Lung (tissue), 12 donors: ENCODE results near the gene RBM38. TPM values are rescaled to one million over a fixed set of nuclear protein-coding genes. Genes with fewer than 3 reads are reported as not detected.

Experiments used
- ATAC-seq: fragments of 200-7000 bp; cut with Tn5 transposase; one replicate; pipeline ENCODE4 v1.9.1; 2020; ENCODE audit warnings: moderate number of reproducible peaks; ENCODE audit not compliant: insufficient read depth, low FRiP score
- DNase-seq, 3 donors: peaks; one replicate each; pipeline ENCODE4 v3.0.0-alpha.2; 2013 to 2017
- H3K27ac ChIP-seq, 2 donors: one replicate each; pipeline ENCODE4 v1.5.1; 2013; ENCODE audit warnings: mild to moderate bottlenecking in 2 of 2, moderate library complexity in 2 of 2, control low read depth in 1 of 2, inconsistent platforms in 1 of 2, low read depth in 1 of 2, low read length in 1 of 2
- H3K27me3 ChIP-seq, 3 donors: one replicate each; pipeline ENCODE4 v1.5.1; 2013; ENCODE audit warnings: low read length in 2 of 3; ENCODE audit not compliant: control insufficient read depth in 3 of 3, insufficient read depth in 3 of 3
- H3K36me3 ChIP-seq, 4 donors: one replicate each; pipeline ENCODE4 v1.5.1; 2013; ENCODE audit warnings: low read length in 4 of 4, mild to moderate bottlenecking in 1 of 4, moderate library complexity in 1 of 4; ENCODE audit not compliant: control insufficient read depth in 4 of 4, insufficient read depth in 4 of 4
- H3K4me1 ChIP-seq, 5 donors: one replicate each; pipeline ENCODE4 v1.5.1; 2013; ENCODE audit warnings: low read length in 5 of 5, mild to moderate bottlenecking in 2 of 5, moderate library complexity in 1 of 5; ENCODE audit not compliant: control insufficient read depth in 5 of 5, insufficient read depth in 5 of 5
- H3K4me3 ChIP-seq: one replicate; pipeline ENCODE4 v1.5.1; 2013; ENCODE audit warnings: mild to moderate bottlenecking, control low read depth, moderate library complexity
- H3K9ac ChIP-seq, 2 donors: one replicate each; pipeline ENCODE4 v1.5.1; 2013; ENCODE audit warnings: low read length in 2 of 2, control low read depth in 1 of 2; ENCODE audit not compliant: insufficient read depth in 1 of 2
- H3K9me3 ChIP-seq, 4 donors: one replicate each; pipeline ENCODE4 v1.5.1; 2013; ENCODE audit warnings: low read length in 3 of 4, mild to moderate bottlenecking in 1 of 4, moderate library complexity in 1 of 4; ENCODE audit not compliant: control insufficient read depth in 4 of 4, insufficient read depth in 3 of 4
- WGBS, 2 donors: extraction: QIAGEN DNeasy Blood & Tissue Kit; methylation state at CpG; one replicate each; pipeline ENCODE4 v1.1.7; 2013; 5-methylcytosine and 5-hydroxymethylcytosine counted together
- polyA plus RNA-seq, 2 donors: library from polyadenylated mRNA; stranded (reverse); fragments of 200-250 nt; gene quantifications; one replicate each; pipeline ENCODE4 v1.2.1, GENCODE V29; 2013
- total RNA-seq, 2 donors: library from RNA; depleted of rRNA in 1 of 2; stranded (reverse); fragments of >200 nt in 1 of 2; gene quantifications; one replicate each; pipeline ENCODE4 v1.2.1, GENCODE V29; 2014 to 2021
- TF ChIP-seq, protein P1 (sequence below): IDR thresholded peaks from 2 replicates; pipeline ENCODE4 v1.5.1; 2012; ENCODE audit warnings: mild to moderate bottlenecking; ENCODE audit errors: control extremely low read depth, extremely low read depth
- donor health status: control.
- donor health status: control.
- donor health status: Bipolar disorder and iron deficiency.
- donor health status: healthy.
- donor health status: DM: yes; HTN: yes; CAD: no.

The RBM38 gene
- total and polyA plus RNA-seq, 4 donors = 23.1 to 38.6 (median 30.9) TPM

DNA sequence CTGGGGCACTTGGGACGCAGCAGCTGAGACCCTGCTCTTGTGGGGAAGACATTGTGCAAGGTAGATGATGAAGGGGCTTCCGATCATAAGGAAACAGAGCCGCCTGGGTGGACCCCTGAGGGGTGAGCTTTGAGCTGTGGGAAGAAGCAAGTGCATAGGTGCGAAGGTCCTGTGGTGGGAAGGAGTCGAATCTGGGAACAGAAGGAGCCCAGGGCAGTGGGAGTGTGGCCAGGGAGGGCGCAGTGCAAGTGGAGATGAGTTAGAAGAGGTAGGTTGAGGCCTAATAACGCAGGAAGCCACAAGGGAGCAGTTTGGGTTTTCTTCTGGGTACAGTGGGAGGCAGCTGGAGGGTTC lies 10.3 kb downstream of the RBM38 start:
- Histone ChIP-seq H3K27me3 (no peaks in the 10 kb centered on the region), H3K4me3 (no peak overlapping the region), H3K36me3 (peaks cover 0 to 45% (median 9%) of the 10 kb centered on the region in 4 donors), H3K9me3 (peaks cover 0 to 2% (median 0%) of the 10 kb centered on the region in 4 donors), H3K27ac (no peak overlapping the region), H3K4me1 (peaks cover 0 to 27% (median 0%) of the 10 kb centered on the region in 5 donors), H3K9ac (no peak overlapping the region)
- TF ChIP-seq, protein P1, sequence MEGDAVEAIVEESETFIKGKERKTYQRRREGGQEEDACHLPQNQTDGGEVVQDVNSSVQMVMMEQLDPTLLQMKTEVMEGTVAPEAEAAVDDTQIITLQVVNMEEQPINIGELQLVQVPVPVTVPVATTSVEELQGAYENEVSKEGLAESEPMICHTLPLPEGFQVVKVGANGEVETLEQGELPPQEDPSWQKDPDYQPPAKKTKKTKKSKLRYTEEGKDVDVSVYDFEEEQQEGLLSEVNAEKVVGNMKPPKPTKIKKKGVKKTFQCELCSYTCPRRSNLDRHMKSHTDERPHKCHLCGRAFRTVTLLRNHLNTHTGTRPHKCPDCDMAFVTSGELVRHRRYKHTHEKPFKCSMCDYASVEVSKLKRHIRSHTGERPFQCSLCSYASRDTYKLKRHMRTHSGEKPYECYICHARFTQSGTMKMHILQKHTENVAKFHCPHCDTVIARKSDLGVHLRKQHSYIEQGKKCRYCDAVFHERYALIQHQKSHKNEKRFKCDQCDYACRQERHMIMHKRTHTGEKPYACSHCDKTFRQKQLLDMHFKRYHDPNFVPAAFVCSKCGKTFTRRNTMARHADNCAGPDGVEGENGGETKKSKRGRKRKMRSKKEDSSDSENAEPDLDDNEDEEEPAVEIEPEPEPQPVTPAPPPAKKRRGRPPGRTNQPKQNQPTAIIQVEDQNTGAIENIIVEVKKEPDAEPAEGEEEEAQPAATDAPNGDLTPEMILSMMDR = no peak
- no peak for ATAC-seq
- WGBS, 2 donors = 94 to 96% methylated on average over 7 of the region's 7 CpGs
- DNase-seq = no peak

- no peak for ATAC-seq
Measured at GRCh38 chr20:57402206-57403125, 11.3 kb downstream of the RBM38 start.

GRCh38 chr20:57403216-57403615 lies 12.0 kb downstream of the RBM38 start:
- Histone ChIP-seq H3K27ac (no peak overlapping the region), H3K4me1 (peaks cover 0 to 16% (median 0%) of the 10 kb centered on the region in 5 donors)

More at GRCh38 chr20:57402206-57403125, 11.3 kb downstream of the RBM38 start:
- H3K4me3 ChIP-seq = no peak overlapping the region
- TF ChIP-seq, protein P1 = no peak
- peaks cover 0 to 21% (median 0%) of the 10 kb centered on the region in 5 donors for H3K4me1 ChIP-seq
- WGBS, 2 donors = 96 to 97% methylated on average over 32 of the region's 32 CpGs
- peaks cover 0 to 44% (median 6%) of the 10 kb centered on the region in 4 donors for H3K36me3 ChIP-seq
- no peak overlapping the region for H3K27ac ChIP-seq
- H3K9ac ChIP-seq = no peak overlapping the region
- peaks cover 0 to 3% (median 0%) of the 10 kb centered on the region in 4 donors for H3K9me3 ChIP-seq
- H3K27me3 ChIP-seq = no peaks in the 10 kb centered on the region
- no peak for DNase-seq

More at GRCh38 chr20:57403216-57403615, 12.0 kb downstream of the RBM38 start:
- ATAC-seq (no peak), DNase-seq (no peak)
- no peak overlapping the region for H3K9ac ChIP-seq
- WGBS, 2 donors = 61 to 84% methylated on average over 10 of the region's 10 CpGs
- TF ChIP-seq, protein P1 = no peak
- no peaks in the 10 kb centered on the region for H3K27me3 ChIP-seq
- peaks cover 0 to 5% (median 0%) of the 10 kb centered on the region in 4 donors for H3K9me3 ChIP-seq
- no peak overlapping the region for H3K4me3 ChIP-seq
- peaks cover 0 to 52% (median 9%) of the 10 kb centered on the region in 4 donors for H3K36me3 ChIP-seq
